ENCODE results near the gene FABP3.

Gene FABP3

DNA sequence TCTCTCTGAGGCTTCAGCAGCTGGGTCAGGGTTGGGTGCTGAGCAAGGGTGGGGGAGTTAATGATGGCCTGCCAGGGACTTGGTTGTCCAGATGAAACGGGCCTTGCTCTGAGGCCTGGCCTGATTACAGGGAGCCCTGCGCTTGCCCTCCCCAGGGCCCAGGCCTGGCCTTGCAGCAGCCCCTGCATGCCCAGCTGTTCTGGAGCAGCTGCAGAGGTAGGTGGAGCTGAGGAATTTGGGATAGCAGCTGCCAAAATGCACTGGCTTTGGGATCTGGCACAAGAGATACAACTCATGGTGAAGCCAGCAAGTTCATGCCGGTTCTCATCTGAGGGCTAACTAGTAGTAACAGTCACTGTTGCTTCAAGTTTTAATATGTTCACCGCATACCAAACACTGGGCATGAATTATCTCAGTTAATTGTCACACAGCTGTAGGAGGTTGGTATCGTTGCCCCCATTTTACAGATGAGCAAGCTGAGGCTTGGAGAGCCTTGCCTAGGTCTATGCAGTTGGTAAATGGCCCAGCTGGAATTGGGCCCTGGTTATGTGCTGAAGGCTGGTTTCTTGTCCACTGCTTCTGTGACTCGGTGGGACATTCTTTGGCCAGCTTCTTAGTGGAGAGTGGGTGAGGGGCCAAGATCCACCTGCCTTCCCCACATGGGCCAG lies 32.8 kb upstream of the FABP3 start:
- no peaks in the 10 kb centered on the region for H4K20me1 ChIP-seq (ENCODE audit: insufficient read depth, low read length)
- H3K4me1 ChIP-seq (ENCODE audit: insufficient read depth, low read length, severe bottlenecking): no peaks in the 10 kb centered on the region
- TF ChIP-seq, protein P1, sequence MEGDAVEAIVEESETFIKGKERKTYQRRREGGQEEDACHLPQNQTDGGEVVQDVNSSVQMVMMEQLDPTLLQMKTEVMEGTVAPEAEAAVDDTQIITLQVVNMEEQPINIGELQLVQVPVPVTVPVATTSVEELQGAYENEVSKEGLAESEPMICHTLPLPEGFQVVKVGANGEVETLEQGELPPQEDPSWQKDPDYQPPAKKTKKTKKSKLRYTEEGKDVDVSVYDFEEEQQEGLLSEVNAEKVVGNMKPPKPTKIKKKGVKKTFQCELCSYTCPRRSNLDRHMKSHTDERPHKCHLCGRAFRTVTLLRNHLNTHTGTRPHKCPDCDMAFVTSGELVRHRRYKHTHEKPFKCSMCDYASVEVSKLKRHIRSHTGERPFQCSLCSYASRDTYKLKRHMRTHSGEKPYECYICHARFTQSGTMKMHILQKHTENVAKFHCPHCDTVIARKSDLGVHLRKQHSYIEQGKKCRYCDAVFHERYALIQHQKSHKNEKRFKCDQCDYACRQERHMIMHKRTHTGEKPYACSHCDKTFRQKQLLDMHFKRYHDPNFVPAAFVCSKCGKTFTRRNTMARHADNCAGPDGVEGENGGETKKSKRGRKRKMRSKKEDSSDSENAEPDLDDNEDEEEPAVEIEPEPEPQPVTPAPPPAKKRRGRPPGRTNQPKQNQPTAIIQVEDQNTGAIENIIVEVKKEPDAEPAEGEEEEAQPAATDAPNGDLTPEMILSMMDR (IDR thresholded peaks at IDR 0.05; ENCODE audit: low read length): no peak
- no peak for TF ChIP-seq EZH2 (IDR thresholded peaks at IDR 0.05; ENCODE audit: borderline replicate concordance, low read length)
- no peaks in the 10 kb centered on the region for H3K9me2 ChIP-seq (ENCODE audit: low read depth, low read length)
- H3K36me3 ChIP-seq (ENCODE audit: insufficient read depth, low read length): no peaks in the 10 kb centered on the region
- H3K9ac ChIP-seq (ENCODE audit: low read length): no peak overlapping the region
- H3K27ac ChIP-seq (ENCODE audit: low read depth, low read length, poor library complexity, severe bottlenecking): no peak overlapping the region
- no peaks in the 10 kb centered on the region for H3K9me3 ChIP-seq (ENCODE audit: low read length)
- no peak overlapping the region for H3K4me3 ChIP-seq (ENCODE audit: low read depth, low read length, poor library complexity, severe bottlenecking)
- H3F3A ChIP-seq (ENCODE audit: insufficient read depth, low read length): no peaks in the 10 kb centered on the region
- H3K27me3 ChIP-seq (ENCODE audit: insufficient read depth, low read length): 0 out of 2 replicates have a peak, but pooled peaks cover 5% of the 10 kb centered on the region
- H3K4me2 ChIP-seq (ENCODE audit: low read length): no peak overlapping the region
- H3K79me2 ChIP-seq (ENCODE audit: insufficient read depth, low read length): no peaks in the 10 kb centered on the region
- H2AFZ ChIP-seq (ENCODE audit: low read length): no peak overlapping the region

DNA sequence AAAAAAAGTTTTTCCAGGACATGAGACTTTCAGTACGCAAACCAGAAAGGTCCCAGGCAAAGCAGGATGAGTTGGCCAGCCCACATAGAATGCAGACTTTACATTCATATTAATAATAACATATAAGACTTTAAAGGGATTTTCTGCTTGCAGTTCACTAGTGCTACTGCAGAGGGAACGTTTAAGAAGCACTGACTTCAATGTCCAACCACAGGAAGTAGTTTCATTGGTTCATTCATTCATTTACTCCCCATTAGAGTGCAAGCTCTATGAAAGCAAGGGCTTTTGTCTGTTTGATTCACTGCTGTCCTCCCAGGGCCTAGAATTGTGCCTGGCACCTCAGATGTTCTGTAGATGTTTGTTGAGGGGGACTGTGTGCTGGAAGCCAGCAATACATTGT lies 28.4 kb upstream of the FABP3 start:
- no peak for TF ChIP-seq EZH2 (IDR thresholded peaks at IDR 0.05; ENCODE audit: borderline replicate concordance, low read length)
- TF ChIP-seq, protein P1 (IDR thresholded peaks at IDR 0.05; ENCODE audit: low read length): no peak
- H3K4me3 ChIP-seq (ENCODE audit: low read depth, low read length, poor library complexity, severe bottlenecking): no peak overlapping the region

DNA sequence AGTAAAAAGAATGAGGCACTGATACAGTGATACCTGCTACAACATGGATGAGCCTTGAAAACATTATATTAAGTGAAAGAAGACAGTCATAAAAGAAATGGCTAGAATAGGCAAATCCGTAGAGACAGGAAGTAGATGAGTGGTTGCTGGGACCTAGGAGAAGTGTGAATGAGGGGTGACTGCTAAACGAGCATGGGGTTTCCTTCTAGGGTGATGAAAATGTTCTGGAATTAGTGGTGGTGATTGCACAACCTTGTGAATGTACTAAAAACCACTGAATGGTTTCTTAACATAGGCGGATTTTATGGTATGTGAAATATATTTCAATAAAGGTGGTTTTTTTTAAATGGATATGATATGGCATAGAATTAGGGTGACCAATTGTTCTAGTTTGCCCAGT lies 27.5 kb upstream of the FABP3 start:
- Histone ChIP-seq H3K27me3 (ENCODE audit: insufficient read depth, low read length) (no peaks in the 10 kb centered on the region; the same call in 1 of the 2 replicates), H3K9ac (ENCODE audit: low read length) (no peak overlapping the region), H3K4me1 (ENCODE audit: insufficient read depth, low read length, severe bottlenecking) (no peaks in the 10 kb centered on the region), H3K4me3 (ENCODE audit: low read depth, low read length, poor library complexity, severe bottlenecking) (no peak overlapping the region), H2AFZ (ENCODE audit: low read length) (no peak overlapping the region), H4K20me1 (ENCODE audit: insufficient read depth, low read length) (no peaks in the 10 kb centered on the region), H3K79me2 (ENCODE audit: insufficient read depth, low read length) (no peaks in the 10 kb centered on the region), H3K27ac (ENCODE audit: low read depth, low read length, poor library complexity, severe bottlenecking) (no peak overlapping the region), H3K4me2 (ENCODE audit: low read length) (no peak overlapping the region), H3K36me3 (ENCODE audit: insufficient read depth, low read length) (no peaks in the 10 kb centered on the region), H3K9me2 (ENCODE audit: low read depth, low read length) (no peaks in the 10 kb centered on the region), H3K9me3 (ENCODE audit: low read length) (no peaks in the 10 kb centered on the region), H3F3A (ENCODE audit: insufficient read depth, low read length) (no peaks in the 10 kb centered on the region)
- TF ChIP-seq, protein P1 (IDR thresholded peaks at IDR 0.05; ENCODE audit: low read length): no peak
- TF ChIP-seq EZH2 (IDR thresholded peaks at IDR 0.05; ENCODE audit: borderline replicate concordance, low read length): no peak

More for the DNA sequence above, 28.4 kb upstream of the FABP3 start:
- Histone ChIP-seq H3F3A (ENCODE audit: insufficient read depth, low read length) (no peaks in the 10 kb centered on the region), H3K36me3 (ENCODE audit: insufficient read depth, low read length) (no peaks in the 10 kb centered on the region), H3K9ac (ENCODE audit: low read length) (no peak overlapping the region), H3K27ac (ENCODE audit: low read depth, low read length, poor library complexity, severe bottlenecking) (no peak overlapping the region), H3K4me1 (ENCODE audit: insufficient read depth, low read length, severe bottlenecking) (no peaks in the 10 kb centered on the region), H3K9me2 (ENCODE audit: low read depth, low read length) (no peaks in the 10 kb centered on the region), H2AFZ (ENCODE audit: low read length) (no peak overlapping the region), H3K9me3 (ENCODE audit: low read length) (no peaks in the 10 kb centered on the region), H3K4me2 (ENCODE audit: low read length) (no peak overlapping the region), H3K79me2 (ENCODE audit: insufficient read depth, low read length) (no peaks in the 10 kb centered on the region), H4K20me1 (ENCODE audit: insufficient read depth, low read length) (no peaks in the 10 kb centered on the region), H3K27me3 (ENCODE audit: insufficient read depth, low read length) (no peaks in the 10 kb centered on the region)
